ENCODE results near the gene PADI1.

PADI1 gene

DNA sequence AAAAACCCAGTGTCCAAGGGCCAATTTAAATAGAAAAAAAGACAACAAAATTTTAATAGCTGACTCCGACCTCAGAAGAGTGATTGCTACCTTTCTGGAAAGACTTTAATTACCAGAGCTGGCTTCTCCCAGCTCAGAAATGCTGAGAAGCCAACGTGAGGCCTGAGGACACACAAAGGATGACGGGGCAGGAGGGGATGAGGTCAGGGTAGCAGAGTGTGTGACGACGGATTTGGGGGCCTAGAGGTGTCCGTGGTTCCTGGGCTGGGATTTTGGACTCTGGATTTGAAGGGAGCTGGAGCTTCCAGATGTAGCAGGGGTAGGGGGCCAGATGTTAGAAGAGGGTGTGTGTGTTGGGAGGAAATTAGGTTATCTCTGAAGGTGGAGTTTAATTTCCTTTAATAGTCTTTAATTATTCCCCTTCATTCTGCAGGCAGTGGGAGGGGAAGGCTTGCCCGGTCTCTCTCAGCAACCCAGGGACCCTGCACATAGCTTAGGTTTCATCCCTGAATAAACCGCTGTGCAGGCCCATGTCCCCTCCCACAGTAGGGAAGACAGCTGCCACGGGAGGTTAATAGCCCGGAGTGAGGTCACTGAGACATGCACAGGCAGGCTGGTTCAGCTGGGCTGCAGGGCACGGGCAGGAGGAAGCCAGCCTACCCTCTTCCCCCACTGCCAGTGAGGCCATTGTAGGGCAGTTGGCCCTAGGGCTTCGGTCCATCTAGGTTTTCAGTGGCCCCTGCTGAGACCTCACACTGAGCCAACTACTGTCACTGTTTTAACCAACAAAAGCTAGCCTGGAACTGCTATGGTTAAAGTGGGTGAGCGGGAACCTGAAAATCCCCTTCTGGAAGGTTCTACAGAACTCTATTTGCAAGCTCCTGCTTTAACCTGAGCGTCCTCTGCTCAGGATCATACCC, 40.2 kb downstream of the PADI1 start:
- DNase-seq: no peak

- DNase-seq: no peak
Measured at GRCh38 chr1:17245816-17246325, 40.9 kb downstream of the PADI1 start.

- DNase-seq: no peak
Measured at GRCh38 chr1:17246971-17247370, 42.0 kb downstream of the PADI1 start.

DNA sequence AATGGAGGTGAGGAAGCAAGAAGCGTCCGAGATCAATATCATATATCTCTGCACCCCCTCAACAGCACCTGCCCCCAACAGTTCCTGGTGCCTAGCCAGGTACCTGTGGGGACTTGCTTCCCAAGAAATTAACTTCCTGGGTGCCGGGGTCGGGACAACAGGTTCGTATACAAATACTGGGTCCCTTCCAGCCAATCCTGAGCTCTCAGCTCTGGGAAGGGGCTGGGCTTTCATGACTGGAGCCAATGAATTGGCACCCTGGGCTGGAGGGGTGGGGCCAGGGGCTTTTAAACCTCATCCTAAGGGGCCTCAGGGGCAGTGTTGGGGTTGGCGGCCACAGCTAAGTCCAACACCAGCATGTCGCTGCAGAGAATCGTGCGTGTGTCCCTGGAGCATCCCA, 43.9 kb downstream of the PADI1 start, which contains the start of gene PADI3:
Gene PADI3, plus strand, starts transcription at position 318 of the 400 bp plus-strand sequence. Its CDS starts 40 bp downstream, at position 358.
- no peak for DNase-seq

DNA sequence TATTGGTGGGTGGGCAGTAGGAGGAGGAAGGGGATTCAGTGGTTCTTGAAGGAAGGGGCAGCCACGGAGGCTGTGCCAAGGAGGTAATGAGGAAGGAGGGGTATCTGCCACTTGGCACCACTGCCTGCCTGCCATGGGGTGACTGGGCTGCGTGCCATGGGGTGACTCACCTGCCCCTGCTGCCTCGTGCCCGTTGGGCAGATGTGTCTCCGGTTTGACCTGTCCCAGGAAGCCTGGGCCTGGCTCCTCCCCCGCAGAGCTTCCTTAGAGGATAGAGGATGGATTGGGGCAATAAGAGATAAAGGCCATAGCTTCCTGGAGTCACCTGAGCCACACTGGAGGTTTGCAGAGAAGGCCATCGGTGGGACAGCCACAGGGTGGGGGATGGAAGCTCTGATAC, 45.7 kb downstream of the PADI1 start:
- DNase-seq: no peak

GRCh38 chr1:17251246-17251645, 46.3 kb downstream of the PADI1 start:
- DNase-seq: no peak

DNA sequence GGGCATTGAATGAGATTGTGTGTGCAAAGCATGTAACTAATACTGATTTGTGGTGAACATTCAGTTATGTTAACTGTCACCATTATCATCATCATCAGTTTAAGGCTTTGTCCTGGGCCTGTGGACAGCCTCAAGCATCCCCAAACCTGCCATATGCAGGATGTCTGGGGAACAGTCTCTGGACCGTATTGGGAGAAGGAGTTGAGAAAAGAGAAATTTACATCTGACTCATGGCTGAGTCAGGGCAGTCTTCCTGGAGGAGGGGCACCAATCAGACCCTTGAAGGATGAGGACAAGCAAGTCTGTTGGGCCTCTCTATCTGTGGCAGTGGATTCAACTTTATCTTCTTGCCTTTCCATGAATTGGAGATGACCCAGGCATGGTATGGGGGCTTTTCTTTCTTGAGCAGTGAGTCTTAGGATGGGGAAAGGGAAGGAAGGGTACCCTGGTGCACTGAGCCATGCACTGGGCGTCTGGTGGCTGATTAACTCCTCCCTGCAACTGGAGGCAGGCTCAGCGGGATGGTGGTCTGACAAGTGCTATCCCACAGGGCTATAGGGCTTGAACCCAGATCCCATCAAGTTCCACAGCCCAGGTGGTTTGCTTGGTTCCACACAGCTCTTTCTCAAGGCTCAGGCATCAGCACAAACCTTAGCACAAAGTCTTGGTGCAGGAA, 46.9 kb downstream of the PADI1 start:
- no peak for DNase-seq

DNA sequence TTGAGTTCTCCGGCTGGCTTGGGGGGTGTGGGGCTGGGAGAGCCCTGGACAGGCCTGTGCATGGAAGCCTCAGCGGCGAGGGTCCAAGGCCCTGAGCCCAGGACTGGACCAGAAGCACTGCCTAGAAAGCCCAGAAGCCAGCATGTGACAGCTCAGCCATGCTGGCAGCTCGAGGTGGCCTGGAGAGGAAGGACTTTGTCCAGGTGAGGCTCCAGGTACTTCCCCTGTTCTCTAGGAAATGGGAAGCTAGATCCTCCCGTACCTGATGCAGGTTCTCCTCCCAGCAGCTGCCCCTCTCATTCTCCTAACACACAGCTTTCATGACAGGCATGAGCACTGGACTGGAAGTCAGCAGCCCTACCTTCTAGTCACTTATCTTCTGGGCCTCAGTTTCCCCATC, 50.4 kb downstream of the PADI1 start:
- no peak for DNase-seq

DNA sequence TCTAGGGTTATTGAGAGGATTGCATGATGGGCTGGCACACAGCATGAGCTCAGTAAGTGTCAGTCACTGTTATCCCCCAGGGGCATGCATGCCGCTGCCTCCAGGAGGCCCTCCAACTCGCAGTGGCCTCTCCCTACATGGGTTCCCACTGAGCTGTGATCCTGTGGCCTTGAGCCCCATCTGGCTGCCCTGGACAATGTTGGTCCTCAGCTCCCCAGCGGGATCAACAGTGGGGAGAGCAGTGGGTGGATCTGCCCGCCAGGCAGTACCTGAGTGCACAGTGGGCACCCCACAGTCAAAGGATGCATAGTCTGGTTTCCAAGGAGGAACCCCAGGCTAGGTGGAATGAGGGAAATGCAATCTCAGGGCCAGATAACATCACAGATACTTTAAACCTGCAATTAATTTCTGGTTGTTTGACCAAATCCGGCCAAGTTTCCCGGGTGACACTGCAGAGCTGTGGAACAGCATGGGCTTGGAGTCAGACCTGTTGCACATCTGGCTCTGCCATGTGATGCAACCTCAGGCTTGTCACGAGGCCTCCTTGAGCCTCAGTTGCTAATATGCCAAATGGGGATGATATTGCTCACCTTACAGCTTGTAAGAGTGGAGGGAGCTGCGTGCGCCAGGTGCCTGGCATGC, 53.3 kb downstream of the PADI1 start:
- DNase-seq: no peak

DNA sequence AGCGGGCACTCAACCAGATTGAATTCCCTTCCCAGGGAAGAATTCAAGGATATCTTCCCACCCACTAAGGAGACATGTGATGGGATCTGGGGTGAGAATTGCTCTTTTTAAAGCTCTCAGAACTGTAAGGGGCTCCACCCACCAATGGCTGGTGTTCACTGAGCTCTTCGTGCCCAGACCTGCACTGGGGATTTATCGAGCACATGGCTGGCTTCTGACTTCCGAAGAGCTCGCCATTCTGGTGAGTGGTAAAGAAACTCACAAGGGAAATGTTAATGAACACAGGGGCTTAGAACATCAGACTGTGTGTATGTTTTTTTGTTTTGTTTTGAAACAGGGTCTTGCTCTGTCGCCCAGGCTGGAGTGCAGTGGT, 53.8 kb downstream of the PADI1 start:
- DNase-seq: no peak

- DNase-seq: no peak
Measured at GRCh38 chr1:17259233-17259873, 54.4 kb downstream of the PADI1 start.

- no peak for DNase-seq
Measured at GRCh38 chr1:17260264-17260663, 55.3 kb downstream of the PADI1 start.

GRCh38 chr1:17260738-17261137, 55.8 kb downstream of the PADI1 start:
- no peak for DNase-seq

- DNase-seq: no peak
Measured at GRCh38 chr1:17263936-17264335, 59.0 kb downstream of the PADI1 start.

DNA sequence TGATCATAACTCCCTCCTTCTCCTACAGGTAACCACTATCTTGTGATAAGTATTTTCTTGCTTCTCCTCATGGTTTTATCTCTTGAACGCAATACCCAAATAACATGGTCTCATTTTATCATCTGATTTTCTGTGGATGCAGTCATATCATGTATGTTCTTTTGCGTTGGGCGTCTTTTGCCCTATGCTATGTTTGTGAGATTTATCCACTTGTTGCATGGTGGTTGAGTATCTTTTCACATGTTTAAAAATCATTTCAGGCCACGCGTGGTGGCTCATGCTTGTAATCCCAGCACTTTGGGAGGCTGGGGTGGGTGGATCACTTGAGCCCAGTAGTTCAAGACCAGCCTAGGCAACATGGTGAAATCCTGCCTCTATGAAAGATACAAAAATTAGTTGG, 59.5 kb downstream of the PADI1 start:
- no peak for DNase-seq

GRCh38 chr1:17265162-17265561, 60.2 kb downstream of the PADI1 start:
- DNase-seq: no peak

GRCh38 chr1:17265950-17266349, 61.0 kb downstream of the PADI1 start:
- DNase-seq: no peak

GRCh38 chr1:17270891-17271765, 66.2 kb downstream of the PADI1 start:
- DNase-seq: no peak

GRCh38 chr1:17272066-17272465, 67.1 kb downstream of the PADI1 start:
- DNase-seq: no peak

DNA sequence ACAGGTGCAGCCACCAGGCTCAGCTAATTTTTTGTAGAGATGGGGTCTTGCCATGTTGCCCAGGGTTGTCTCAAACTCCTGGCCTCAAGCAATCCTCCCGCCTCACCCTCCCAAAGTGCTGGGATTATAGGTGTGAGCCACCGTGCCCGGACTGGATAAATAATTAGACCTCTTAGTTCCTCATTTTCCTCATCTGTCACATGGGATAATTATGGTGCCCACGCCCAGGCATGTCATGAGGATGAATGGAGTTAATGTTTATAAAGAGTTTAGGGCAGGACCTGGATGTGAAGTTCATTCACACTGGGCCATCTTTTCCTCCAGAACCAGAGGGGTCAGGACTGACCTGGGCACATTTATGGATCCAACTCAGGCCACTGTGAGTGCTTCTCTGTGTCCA, 67.7 kb downstream of the PADI1 start:
- DNase-seq: no peak

DNA sequence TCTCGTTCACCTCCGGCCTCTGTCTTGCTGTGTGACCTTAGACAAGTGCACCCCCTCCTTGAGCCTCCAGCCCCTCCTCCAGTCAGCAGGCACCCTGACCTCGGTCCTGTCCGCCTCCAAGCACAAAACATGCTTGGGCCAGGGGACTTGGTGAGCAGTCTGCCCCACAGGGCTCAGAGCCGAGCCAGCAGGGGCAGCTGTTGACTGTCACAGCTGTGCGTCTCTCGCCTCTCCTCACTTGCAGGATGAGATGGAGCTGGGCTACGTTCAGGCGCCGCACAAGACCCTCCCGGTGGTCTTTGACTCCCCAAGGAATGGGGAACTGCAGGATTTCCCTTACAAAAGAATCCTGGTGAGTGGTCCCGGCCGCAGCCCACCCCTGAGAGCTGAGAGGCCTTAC, 68.2 kb downstream of the PADI1 start:
- DNase-seq: no peak
